ENCODE measurements around the gene SVIL.
"Not testable (repeated sequence)": the region's sequence is repeated elsewhere in the genome, so short reads cannot be mapped to it uniquely, and the experiment has no call there.

Gene SVIL

GRCh38 chr10:29539412-29539811 lies 95.4 kb downstream of the SVIL start:
- DNase-seq, result no peak

GRCh38 chr10:29537799-29538198 lies 97.0 kb downstream of the SVIL start:
- DNase-seq, result no peak

DNA sequence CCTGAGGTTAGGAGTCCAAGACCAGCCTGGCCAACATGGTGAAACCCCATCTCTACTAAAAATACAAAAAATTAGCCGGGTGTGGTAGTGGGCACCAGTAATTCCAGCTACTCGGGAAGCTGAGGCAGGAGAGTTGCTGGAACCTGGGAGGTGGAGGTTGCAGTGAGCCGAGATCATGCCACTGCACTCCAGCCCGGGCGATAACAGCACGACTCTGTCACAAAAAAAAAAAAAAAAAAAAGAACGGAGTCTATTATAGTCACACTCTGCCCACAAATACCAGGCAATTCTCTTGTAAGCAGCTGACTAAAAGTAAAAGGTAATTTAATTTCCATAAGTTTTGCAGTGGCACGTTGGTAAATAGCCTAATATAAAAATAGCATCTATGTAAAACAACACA lies 98.1 kb downstream of the SVIL start:
- not testable (repeated sequence) for DNase-seq

GRCh38 chr10:29535778-29536453 lies 98.9 kb downstream of the SVIL start:
- DNase-seq, result no peak

DNA sequence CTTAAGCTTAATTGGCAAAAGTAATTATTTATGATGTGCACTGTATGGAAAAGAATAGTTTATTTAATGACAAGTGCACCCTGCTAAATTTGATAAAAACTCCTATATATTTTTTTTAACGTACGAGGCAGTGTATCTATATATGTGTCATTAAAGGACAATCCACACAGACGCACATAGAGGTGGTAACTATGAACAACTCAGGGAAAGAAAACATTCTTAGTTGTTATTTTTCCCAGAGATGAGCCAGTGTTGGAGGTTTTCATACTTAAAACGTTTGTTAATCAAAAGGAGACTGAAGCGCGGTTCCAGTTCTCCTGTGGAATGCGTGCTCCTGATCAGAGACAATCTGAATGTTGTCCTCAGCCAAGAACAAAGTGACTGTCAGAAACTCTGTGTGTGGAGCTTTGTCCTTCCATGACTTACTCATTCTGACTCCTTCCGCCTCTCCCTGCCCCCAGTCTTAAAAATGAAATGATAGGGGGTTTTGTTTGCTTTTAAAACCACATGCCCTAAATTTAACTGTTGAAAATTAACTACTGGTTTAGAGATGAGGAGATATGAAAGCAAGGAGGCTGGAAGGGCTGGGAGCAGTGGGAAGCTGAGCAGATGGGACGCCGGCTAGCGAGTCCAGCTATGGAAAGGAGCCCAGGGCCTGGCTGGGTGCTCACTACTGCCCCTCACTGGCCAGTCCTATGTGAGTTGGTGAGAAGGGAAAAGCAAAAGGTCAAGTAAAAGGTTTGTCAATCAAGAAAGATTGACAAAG lies 99.6 kb downstream of the SVIL start:
- peak; percentile 73 for DNase-seq

DNA sequence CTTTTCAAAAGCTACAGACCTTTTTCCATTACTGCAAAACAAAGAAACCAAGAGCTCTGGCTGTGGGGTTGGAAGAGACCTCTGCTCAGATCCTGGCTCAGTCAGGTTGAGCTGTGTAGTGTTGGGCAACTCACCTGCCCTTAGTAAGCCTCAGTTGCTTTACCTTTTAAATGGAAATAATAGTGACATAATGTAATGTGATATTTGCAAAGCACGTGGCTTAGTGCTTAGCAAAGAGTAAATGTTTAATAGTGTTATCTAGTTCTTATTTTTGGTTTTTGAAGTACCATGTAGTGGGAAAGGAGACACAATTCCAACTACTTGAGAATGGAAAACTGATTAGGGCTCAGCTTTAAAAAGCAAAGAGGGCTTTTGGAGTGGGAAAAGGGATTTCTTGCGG lies 100.2 kb downstream of the SVIL start:
- peak; percentile 3 for DNase-seq

- peak; percentile 55 for DNase-seq
Measured at GRCh38 chr10:29533696-29534285, 101.0 kb downstream of the SVIL start.

GRCh38 chr10:29533046-29533445 lies 101.7 kb downstream of the SVIL start:
- DNase-seq, result no peak

DNA sequence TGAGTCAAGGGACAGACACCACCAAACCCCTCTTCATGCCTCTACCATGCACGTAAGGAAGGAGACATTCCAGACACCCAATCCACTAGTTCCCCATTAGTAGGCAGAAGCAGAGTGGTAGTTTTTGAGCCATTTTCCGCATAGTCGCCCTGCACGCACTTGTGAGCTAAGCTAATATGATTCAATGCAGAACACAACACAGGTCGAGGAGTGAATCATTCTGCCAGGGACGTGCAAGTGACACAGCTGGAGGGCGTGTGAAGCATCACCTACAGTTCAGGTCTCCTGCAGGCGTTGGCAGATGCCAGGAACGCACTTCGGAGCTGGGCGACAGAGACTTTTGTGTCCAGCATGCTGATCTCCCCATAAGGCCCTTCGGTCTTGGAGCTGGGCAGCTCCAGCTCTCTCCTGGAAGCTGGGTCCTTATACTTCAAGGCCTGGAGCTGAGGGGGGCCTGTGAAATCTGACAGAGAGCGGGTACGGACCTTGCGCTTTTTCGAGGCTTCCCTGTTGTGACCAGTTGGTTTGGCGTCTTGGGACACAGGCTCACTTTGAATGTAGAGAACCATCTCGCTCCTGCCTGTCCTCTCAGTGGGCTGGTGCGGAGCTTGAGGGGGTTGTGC lies 102.4 kb downstream of the SVIL start:
- DNase-seq, result peak; percentile 5

GRCh38 chr10:29530112-29530976 lies 104.4 kb downstream of the SVIL start:
- DNase-seq, result peak; percentile 76

- no peak for DNase-seq
Measured at GRCh38 chr10:29529146-29529545, 105.6 kb downstream of the SVIL start.

DNA sequence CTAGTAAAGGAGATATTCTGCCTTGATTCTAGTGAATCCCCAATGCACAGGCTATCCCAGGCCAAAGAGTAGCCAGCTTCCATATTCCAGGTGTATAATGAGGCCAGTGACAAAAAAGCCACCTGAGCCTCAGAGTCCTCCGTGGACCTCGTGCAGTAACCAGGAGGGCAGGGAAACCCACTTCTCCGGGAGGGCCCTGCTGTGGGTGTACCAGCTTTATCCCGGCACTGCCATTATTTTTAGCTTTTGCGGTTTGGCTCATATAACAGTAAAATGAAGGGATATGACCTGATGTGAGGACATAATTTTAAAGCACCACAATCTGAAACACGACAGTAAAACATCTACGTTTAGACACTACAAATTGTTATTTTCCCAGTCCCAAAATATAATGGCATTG lies 109.0 kb downstream of the SVIL start:
- DNase-seq, result no peak

GRCh38 chr10:29524720-29525119 lies 110.1 kb downstream of the SVIL start:
- no peak for DNase-seq

DNA sequence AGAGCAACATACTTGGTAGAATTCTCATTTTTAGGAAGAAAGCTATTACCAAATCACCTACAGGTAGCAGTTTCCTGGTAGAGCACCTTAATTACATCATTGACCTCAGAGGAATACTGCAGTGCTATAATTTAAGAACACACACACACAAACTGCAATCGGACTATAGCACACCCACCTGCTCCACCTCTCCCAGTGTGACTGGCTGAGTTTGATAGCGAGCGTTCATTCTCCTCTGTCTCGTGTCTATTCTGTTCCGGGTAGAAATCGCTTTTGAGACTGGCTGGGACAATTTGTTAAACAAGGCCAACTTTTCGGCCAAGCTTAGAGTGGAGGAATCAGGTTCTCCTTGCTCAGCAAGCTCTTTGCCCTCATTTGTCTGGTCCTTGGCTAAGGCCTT lies 110.5 kb downstream of the SVIL start:
- no peak for DNase-seq

DNA sequence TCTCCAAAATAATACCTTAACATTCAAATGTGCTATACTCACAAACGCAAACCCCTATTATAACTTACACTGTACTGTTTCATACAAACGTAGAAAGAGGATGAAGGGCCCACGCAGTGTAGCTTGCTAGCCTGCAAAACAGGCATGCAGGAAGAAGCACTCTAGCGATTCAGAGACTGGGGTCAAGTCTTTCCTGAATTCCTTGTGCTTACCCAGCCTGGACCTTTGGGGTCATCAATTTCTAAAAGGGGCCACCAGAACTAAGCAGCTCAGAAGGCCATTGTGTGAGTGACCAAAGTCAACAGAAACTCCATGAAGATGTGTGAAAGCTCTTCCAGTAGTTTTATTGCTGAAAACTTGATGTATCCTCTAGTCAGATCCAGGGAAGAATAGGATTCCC lies 111.9 kb downstream of the SVIL start:
- DNase-seq, result no peak

DNA sequence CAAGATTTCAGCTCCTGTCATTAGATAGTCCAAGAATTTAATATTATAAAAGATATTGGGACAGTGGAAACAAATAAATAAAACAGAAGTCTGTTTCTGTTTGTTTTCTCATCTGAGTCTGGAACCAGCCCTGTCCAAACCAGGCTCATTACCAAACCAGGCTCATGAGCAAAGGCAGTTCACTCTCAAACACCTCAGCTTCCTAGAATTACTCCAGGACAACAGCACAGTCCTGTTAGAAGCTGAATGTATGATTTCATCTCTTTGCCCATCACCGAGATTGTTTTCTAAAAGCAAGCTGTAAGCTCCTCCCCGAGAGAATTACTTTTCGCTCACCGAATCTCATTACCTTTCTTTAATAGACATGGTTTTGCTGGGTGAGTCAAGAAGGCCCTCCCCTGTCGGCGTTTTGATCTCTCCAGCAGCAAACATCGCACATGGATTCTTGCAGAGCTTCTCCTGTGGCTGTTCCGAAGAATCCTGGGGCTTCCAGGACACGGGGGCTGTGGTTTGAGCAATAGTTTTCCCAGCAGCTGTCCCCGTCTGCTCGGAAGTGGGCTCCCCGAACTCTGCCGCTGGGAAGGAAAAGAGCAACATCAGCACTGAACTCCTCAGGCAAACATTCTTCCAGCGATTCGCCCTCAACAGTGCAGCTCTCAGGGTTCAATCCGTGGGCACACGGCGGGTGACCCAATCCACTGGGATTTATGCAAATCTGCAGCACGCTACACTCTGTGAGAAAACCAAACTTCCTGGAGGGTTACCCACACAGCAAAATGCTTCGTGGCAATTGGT lies 112.5 kb downstream of the SVIL start:
- DNase-seq, result no peak

GRCh38 chr10:29519659-29520058 lies 115.1 kb downstream of the SVIL start:
- no peak for DNase-seq

GRCh38 chr10:29517352-29517923 lies 117.3 kb downstream of the SVIL start:
- DNase-seq, result peak; percentile 37

DNA sequence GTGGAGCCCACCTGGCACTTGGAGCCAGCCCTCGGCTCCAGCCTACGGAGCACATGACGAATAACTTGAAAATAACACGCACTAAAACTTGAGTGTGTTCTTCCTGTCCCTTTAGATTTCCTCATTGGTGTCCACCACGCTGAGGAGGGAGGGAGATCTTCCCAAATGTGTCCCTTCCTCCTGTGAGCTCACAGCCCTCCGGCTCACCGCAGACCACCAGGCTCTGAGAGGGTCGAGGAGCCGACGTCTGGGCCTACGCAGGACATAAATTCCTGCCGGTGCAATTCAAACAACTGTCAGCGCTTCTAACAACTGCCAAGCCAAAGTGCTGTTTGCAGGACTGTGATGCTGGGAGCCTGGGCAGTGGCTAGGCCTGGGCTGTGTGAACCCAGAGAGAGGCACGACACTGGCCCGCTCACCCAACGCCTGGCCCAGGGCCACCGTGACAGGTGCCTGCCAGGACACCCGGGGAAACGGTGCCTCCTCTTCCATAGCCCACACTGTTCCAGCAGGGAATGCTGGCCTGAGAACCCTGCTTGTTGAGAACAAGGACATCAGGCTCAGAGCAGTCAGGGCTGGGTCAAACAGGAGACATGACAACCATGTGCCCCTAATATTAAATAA lies 118.3 kb downstream of the SVIL start:
- DNase-seq, result not testable (repeated sequence)

DNA sequence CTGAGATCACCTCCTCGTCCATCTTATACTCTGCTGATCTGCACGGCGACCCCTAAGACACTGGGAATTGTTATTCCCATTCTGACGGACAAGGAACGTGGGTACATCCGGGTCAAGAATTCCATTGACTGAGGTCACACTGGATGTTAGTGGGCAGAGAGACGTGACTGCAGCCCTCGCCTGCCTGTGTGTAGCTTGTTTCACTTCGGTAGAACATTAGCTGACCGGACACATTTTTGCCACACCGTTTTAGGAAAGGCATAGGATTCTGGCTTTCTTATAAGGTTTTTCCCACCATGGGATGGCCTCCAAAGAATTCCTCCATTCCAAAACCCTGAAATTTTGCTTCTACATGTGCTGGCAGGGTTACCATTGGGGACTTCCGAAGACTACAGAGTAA lies 118.9 kb downstream of the SVIL start:
- not testable (repeated sequence) for DNase-seq

GRCh38 chr10:29515104-29515503 lies 119.7 kb downstream of the SVIL start:
- not testable (repeated sequence) for DNase-seq

Data from NCI-H69 (cell line).